IPS DF 6.9 (cell line): Measurements from ENCODE around the gene CLEC18C.
"Not testable (repeated sequence)": the region's sequence is repeated elsewhere in the genome, so short reads cannot be mapped to it uniquely, and the experiment has no call there.

Source experiments
- DNase-seq: peaks from one replicate; pipeline ENCODE4 v3.0.0-alpha.2; 2013; ENCODE audit warnings: low read depth, low spot score
- H3K27ac ChIP-seq: one replicate; pipeline ENCODE4 v1.5.1; 2013; ENCODE audit warnings: low read length, control low read depth
- H3K27me3 ChIP-seq: 2 replicates; pipeline ENCODE4 v1.6.1; 2013; ENCODE audit warnings: mild to moderate bottlenecking, low read length; ENCODE audit not compliant: control insufficient read depth, insufficient read depth
- H3K36me3 ChIP-seq: 2 replicates; pipeline ENCODE4 v1.6.1; 2013; ENCODE audit warnings: low read length; ENCODE audit not compliant: control insufficient read depth, insufficient read depth
- H3K4me1 ChIP-seq: 2 replicates; pipeline ENCODE4 v1.6.1; 2013; ENCODE audit warnings: low read length; ENCODE audit not compliant: control insufficient read depth, insufficient read depth
- H3K4me3 ChIP-seq: 2 replicates; pipeline ENCODE4 v1.5.1; 2013; ENCODE audit warnings: mild to moderate bottlenecking, low read length
- H3K9me3 ChIP-seq: 2 replicates; pipeline ENCODE4 v1.6.1; 2013; ENCODE audit warnings: low read length, inconsistent platforms; ENCODE audit not compliant: control insufficient read depth, insufficient read depth
- WGBS: extraction: QIAGEN DNeasy Blood & Tissue Kit; methylation state at CpG from one replicate; pipeline ENCODE4 v1.1.7; 2013; ENCODE audit warnings: mixed read lengths, missing lambda C conversion rate; ENCODE audit not compliant: insufficient read length, insufficient coverage; 5-methylcytosine and 5-hydroxymethylcytosine counted together

The CLEC18C gene

DNA sequence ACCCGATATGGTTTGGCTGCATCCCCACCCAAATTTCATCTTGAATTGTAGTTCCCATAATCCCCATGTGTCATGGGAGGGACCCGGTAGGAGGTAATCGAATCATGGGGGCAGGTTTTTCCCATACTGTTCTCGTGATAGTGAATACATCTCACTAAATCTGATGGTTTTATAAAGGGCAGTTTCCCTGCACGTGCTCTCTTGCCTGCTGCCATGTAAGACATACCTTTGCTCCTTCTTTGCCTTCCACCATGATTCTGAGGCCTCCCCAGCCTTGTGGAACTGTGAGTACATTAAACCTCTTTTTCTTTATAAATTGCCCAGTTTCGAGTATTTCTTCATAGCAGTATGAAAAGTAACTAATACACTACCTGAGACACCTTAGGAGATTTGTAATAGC lies 32.8 kb downstream of the CLEC18C start:
- H3K9me3 ChIP-seq, H3K36me3 ChIP-seq, H3K27ac ChIP-seq, H3K4me1 ChIP-seq, DNase-seq, H3K27me3 ChIP-seq, H3K4me3 ChIP-seq: not testable (repeated sequence)
- WGBS = no CpG with 5 or more reads among the region's 6 CpGs

DNA sequence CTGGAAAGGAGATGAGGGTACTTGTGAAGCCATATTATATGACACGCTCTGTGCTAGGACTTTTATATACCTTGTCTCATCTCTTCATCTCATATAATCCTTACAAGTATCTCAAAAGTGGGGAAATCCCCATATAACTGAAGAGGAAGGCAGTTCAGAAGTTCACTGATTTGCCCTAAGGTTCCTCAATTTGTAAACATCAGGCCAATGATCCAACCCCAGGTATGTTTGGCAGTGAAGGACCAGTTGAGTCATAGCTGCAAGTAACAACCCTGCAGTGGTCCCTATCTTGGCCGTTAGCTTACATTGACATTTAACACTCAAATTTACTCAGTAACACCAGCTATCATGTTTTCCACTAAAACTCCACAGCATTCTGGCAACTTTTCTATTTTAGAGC lies 45.0 kb downstream of the CLEC18C start:
- not testable (repeated sequence) for H3K4me3 ChIP-seq, H3K9me3 ChIP-seq, H3K36me3 ChIP-seq, H3K4me1 ChIP-seq, H3K27me3 ChIP-seq, DNase-seq, H3K27ac ChIP-seq
- no CpG with 5 or more reads among the region's 2 CpGs for WGBS

DNA sequence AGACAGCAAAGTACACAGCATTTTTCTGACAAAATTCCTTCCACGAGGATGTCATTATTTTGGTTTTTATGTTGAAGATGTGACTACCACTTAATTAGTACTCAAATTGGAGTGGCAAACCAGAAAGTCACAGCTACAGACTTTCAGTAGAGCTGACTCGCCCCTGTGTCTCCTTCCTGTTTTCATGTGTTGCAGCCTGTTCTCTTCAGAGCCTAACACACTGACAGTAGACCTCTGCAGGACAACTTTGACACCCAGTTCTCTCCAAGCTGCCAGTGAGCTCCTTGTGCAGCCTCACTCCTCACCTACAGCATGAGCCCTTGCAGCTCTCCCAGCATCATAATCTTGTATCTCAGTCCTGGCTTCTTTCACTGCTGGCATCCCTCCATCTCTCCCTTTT lies 49.0 kb downstream of the CLEC18C start:
- not testable (repeated sequence) for H3K4me3 ChIP-seq, DNase-seq, H3K4me1 ChIP-seq, H3K27ac ChIP-seq, H3K9me3 ChIP-seq, H3K36me3 ChIP-seq, H3K27me3 ChIP-seq
- WGBS = no CpG with 5 or more reads among the region's 2 CpGs

DNA sequence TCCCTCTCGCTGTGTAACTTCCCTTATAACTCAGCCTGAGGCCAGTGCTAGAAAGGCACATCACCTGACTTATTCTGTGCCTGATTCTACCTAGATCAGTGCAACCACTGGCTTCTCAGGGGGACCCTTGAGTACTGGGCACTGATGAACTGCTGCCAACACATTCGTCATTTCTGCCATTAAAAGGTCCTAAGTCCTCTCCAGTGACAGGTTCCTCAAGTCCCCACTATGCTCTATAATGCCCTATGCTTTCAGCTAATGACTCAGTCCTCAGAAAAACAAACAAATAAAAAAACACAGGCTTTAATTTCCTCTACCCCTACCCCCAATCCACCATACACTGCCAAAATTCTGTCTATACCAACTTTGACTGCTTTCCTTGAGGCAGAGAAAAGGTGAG lies 49.6 kb downstream of the CLEC18C start:
- not testable (repeated sequence) for H3K4me3 ChIP-seq, H3K9me3 ChIP-seq, DNase-seq, H3K36me3 ChIP-seq, H3K27me3 ChIP-seq, H3K4me1 ChIP-seq, H3K27ac ChIP-seq
- WGBS = no CpG with 5 or more reads among the region's 2 CpGs

DNA sequence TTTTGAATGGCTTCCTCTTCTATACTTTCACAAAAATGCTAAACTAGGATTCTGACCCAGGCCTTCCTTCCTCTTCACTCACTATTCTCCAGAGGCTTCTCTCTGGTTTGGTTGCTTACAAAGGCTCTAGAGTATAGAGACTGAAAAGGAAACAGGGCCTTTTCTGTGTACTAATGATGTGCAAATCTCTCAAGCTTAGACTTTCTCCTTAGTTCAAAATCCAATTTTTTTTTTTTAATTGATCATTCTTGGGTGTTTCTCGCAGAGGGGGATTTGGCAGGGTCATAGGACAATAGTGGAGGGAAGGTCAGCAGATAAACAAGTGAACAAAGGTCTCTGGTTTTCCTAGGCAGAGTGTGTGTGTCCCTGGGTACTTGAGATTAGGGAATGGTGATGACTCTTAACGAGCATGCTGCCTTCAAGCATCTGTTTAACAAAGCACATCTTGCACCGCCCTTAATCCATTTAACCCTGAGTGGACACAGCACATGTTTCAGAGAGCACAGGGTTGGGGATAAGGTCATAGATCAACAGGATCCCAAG lies 50.5 kb downstream of the CLEC18C start:
- not testable (repeated sequence) for H3K27ac ChIP-seq, H3K9me3 ChIP-seq, H3K36me3 ChIP-seq, H3K4me3 ChIP-seq, H3K27me3 ChIP-seq, DNase-seq, H3K4me1 ChIP-seq
- WGBS = no CpG with 5 or more reads among the region's 3 CpGs

DNA sequence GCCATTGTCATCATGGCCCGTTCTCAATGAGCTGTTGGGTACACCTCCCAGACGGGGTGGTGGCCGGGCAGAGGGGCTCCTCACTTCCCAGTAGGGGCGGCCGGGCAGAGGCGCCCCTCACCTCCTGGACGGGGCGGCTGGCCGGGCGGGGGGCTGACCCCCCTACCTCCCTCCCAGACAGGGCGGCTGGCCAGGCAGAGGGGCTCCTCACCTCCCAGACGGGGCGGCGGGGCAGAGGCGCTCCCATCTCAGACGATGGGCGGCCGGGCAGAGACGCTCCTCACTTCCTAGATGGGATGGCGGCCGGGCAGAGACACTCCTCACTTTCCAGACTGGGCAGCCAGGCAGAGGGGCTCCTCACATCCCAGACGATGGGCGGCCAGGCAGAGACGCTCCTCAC lies 51.1 kb downstream of the CLEC18C start:
- H3K27ac ChIP-seq, H3K4me3 ChIP-seq, H3K9me3 ChIP-seq, DNase-seq, H3K36me3 ChIP-seq, H3K27me3 ChIP-seq, H3K4me1 ChIP-seq: not testable (repeated sequence)
- no CpG with 5 or more reads among the region's 24 CpGs for WGBS

DNA sequence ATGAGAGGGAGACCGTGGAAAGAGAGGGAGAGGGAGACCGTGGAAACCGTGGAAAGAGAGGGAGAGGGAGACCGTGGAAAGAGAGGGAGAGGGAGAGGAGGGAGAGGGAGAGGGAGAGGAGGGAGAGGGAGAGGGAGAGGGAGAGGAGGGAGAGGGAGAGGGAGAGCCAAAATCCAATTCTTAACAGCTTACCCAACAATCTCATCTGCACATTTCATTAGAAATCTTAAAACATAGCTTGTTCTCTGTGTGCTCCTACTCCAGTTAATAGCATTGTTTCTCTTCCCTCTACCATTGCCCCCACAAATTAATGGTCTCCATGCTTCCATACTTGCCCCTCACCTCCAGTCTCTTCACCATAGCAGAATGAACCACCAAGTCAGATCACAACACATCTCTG lies 51.8 kb downstream of the CLEC18C start:
- H3K4me3 ChIP-seq, DNase-seq, H3K9me3 ChIP-seq, H3K27me3 ChIP-seq, H3K4me1 ChIP-seq, H3K27ac ChIP-seq, H3K36me3 ChIP-seq: not testable (repeated sequence)
- no CpG with 5 or more reads among the region's 4 CpGs for WGBS

DNA sequence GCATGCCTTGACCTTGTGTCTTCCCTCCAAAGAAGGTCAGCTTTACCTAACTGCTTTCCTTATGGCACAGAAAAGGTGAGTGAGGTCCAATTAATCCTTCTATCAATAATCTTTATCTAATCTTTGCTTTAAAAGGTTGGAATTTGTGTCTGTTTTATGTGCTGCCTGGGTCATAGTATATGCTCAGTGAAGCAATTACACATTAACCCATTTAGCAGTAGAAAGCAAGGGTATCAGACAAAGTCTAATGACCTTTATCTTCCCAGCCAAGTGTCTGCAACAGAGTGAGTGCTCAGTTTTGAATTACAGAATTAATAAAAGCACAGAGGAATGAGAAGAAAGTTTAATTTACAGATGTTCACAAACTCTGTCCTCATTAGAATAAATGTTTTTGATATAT lies 52.4 kb downstream of the CLEC18C start:
- H3K36me3 ChIP-seq, DNase-seq, H3K9me3 ChIP-seq, H3K27me3 ChIP-seq, H3K4me3 ChIP-seq, H3K4me1 ChIP-seq, H3K27ac ChIP-seq: not testable (repeated sequence)

DNA sequence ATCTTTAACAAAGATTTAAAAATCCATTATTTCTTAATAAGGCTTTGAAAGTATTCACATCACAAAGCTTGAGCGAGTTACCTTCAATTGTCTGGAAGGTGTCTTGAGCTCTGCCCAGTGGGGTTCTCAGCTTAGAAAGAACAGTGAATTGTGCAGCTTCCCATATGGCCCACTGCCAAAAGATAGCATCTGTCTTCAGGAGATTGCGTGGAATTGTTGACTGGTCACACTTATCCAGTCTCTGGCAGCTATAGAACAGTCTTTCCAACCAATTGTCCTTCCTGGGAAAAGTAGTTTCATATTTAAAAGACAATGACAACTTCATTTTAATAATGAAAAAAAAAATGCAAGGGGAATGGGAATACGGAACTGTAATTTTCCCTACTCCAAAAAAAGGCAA lies 58.2 kb downstream of the CLEC18C start:
- DNase-seq, H3K4me1 ChIP-seq, H3K27ac ChIP-seq, H3K36me3 ChIP-seq, H3K27me3 ChIP-seq, H3K9me3 ChIP-seq, H3K4me3 ChIP-seq: not testable (repeated sequence)
- no CpG with 5 or more reads among the region's 3 CpGs for WGBS
